Ascending aorta (tissue), 2 donors: Measurements from ENCODE around the gene TP53I11. TPM values are rescaled to one million over a fixed set of nuclear protein-coding genes. Genes with fewer than 3 reads are reported as not detected.

ENCODE experiments used
- DNase-seq, 2 donors: peaks; one replicate each; pipeline ENCODE4 v3.0.0-alpha.2; 2019; ENCODE audit warnings: low spot score in 2 of 2
- H3K27ac ChIP-seq, 2 donors: fragments of 200-600 bp; sonication (generic); one replicate each; pipeline ENCODE4 v1.5.1; 2016 to 2017; ENCODE audit warnings: mild to moderate bottlenecking in 1 of 2
- H3K27me3 ChIP-seq: fragments of 200-600 bp; sonication (generic); one replicate; pipeline ENCODE4 v1.5.1; 2017
- H3K36me3 ChIP-seq, 2 donors: fragments of 200-600 bp; sonication (generic); one replicate each; pipeline ENCODE4 v1.5.1; 2016
- H3K4me1 ChIP-seq, 2 donors: fragments of 200-600 bp; sonication (generic); one replicate each; pipeline ENCODE4 v1.5.1; 2016 to 2017; ENCODE audit warnings: mild to moderate bottlenecking in 1 of 2
- H3K4me3 ChIP-seq, 2 donors: fragments of 200-600 bp; sonication (generic); one replicate each; pipeline ENCODE4 v1.5.1; 2016 to 2017; ENCODE audit warnings: mild to moderate bottlenecking in 1 of 2
- H3K9me3 ChIP-seq, 2 donors: fragments of 200-600 bp; sonication (generic); one replicate each; pipeline ENCODE4 v1.5.1; 2016
- intact Hi-C: fragments of 100-400 bp; cut with DNase I; formaldehyde crosslinking; loops from one replicate; pipeline ENCODE4 v1.15.1; 2023
- total RNA-seq: library from RNA; depleted of rRNA; stranded (reverse); fragments of >200 nt; gene quantifications from one replicate; pipeline ENCODE4 v1.1.0, GENCODE V29; 2016
- TF ChIP-seq, protein P1 (sequence below), 3 experiments: fragments of 200-600 bp in 2 of 3; fragments of 450-650 bp in 1 of 3; sonication (generic) in 2 of 3; IDR thresholded peaks; one replicate each; pipeline ENCODE4 v1.5.1; 2016 to 2019; ENCODE audit warnings: antibody characterized with exemption in 3 of 3, mild to moderate bottlenecking in 1 of 3, moderate library complexity in 1 of 3

Gene TP53I11
- total RNA-seq, 1 donor from 2014 or later: 266 TPM

- H3K36me3 ChIP-seq: no peaks in the 10 kb centered on the region
- H3K27ac ChIP-seq: no peak overlapping the region
- intact Hi-C loops: no loop called here
- H3K4me3 ChIP-seq: no peak overlapping the region
- DNase-seq: peak in 1 of 2 donors; percentile 44
- peaks cover 0 to 4% of the 10 kb centered on the region in 2 donors for H3K4me1 ChIP-seq
- TF ChIP-seq, protein P1, sequence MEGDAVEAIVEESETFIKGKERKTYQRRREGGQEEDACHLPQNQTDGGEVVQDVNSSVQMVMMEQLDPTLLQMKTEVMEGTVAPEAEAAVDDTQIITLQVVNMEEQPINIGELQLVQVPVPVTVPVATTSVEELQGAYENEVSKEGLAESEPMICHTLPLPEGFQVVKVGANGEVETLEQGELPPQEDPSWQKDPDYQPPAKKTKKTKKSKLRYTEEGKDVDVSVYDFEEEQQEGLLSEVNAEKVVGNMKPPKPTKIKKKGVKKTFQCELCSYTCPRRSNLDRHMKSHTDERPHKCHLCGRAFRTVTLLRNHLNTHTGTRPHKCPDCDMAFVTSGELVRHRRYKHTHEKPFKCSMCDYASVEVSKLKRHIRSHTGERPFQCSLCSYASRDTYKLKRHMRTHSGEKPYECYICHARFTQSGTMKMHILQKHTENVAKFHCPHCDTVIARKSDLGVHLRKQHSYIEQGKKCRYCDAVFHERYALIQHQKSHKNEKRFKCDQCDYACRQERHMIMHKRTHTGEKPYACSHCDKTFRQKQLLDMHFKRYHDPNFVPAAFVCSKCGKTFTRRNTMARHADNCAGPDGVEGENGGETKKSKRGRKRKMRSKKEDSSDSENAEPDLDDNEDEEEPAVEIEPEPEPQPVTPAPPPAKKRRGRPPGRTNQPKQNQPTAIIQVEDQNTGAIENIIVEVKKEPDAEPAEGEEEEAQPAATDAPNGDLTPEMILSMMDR (IDR thresholded peaks at IDR 0.05): no peak
- no peaks in the 10 kb centered on the region for H3K9me3 ChIP-seq
- H3K27me3 ChIP-seq: no peaks in the 10 kb centered on the region
Observed at GRCh38 chr11:44988981-44989635, 38.4 kb upstream of the TP53I11 start.

DNA sequence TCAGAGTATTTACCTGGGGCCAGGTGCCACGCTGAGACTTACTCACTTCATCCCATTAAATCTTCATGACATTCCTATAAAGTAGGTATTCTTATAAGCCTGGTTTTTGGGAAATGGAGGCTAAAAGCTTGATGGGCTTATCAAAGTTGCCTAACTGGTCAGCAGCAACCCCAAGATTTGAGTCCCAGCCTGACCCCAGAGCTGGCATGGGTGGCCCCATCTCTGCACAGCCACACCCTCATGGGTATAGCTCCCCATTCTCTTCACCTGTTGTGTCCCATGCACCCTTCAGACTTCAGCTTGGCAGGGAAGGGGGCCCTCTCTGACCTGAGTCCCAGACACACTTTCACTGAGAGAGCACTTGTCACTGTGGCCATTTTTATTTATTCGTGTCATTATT is 37.4 kb upstream of the TP53I11 start:
- intact Hi-C loops: no loop called here

DNA sequence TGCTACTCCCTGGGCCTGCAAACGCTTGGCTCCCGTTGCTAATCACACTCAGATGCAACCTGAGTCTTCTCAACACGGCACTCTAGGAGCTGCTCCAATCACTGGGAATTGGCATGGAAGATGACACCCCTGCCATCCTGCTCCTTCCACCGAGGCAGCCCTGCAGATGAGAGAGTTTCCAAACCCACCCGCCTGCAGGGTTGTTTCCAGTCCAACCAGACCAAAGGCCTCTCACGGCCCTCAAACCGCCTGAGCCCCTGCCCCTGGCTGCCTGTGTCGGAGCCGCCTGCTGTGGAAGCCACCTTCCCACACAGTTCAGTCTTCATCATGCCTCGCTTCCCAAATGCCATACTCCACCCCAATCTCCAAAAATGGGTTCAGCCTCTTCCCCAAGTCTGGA is 36.8 kb upstream of the TP53I11 start:
- H3K27ac ChIP-seq: no peak overlapping the region
- no peaks in the 10 kb centered on the region for H3K36me3 ChIP-seq
- intact Hi-C loops: no loop called here
- H3K4me1 ChIP-seq: peaks cover 0 to 4% of the 10 kb centered on the region in 2 donors
- TF ChIP-seq, protein P1 (IDR thresholded peaks at IDR 0.05): no peak
- H3K27me3 ChIP-seq: no peaks in the 10 kb centered on the region
- H3K9me3 ChIP-seq: no peaks in the 10 kb centered on the region
- H3K4me3 ChIP-seq: no peak overlapping the region
- DNase-seq: peak in 1 of 2 donors; percentile 46

More for the DNA sequence above, 37.4 kb upstream of the TP53I11 start:
- TF ChIP-seq, protein P1 (IDR thresholded peaks at IDR 0.05): no peak
- Histone ChIP-seq H3K36me3 (no peaks in the 10 kb centered on the region), H3K4me3 (no peak overlapping the region), H3K27ac (no peak overlapping the region), H3K27me3 (no peaks in the 10 kb centered on the region), H3K4me1 (peaks cover 0 to 4% of the 10 kb centered on the region in 2 donors), H3K9me3 (no peaks in the 10 kb centered on the region)
- DNase-seq: peak in 1 of 2 donors; percentile 49

GRCh38 chr11:44986315-44986714 is 35.6 kb upstream of the TP53I11 start:
- Histone ChIP-seq H3K9me3 (no peaks in the 10 kb centered on the region), H3K27me3 (no peaks in the 10 kb centered on the region), H3K36me3 (no peaks in the 10 kb centered on the region), H3K27ac (no peak overlapping the region), H3K4me3 (no peak overlapping the region), H3K4me1 (peaks cover 0 to 4% of the 10 kb centered on the region in 2 donors)
- TF ChIP-seq, protein P1 (IDR thresholded peaks at IDR 0.05): no peak
- DNase-seq: peak in 1 of 2 donors; percentile 39
- intact Hi-C loops: no loop called here

DNA sequence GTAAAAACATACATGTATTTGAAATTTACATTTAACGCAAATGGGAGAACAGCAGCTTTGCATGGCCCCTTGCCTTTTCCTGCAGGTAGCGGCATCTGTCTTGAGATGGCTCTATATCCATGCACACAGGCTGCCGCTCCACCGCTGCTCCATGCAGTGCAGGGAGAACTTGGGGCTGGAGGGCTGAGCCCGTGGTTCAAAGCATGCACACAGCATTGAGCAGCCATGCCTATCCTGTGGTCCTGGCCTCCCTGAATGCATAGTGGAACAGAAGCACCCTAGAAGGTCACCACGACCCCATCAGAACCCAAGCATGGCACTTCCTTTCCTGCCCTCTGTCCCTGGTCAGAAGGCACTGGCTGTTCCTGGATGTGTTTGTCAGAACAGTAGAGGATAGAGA is 35.0 kb upstream of the TP53I11 start:
- intact Hi-C loops: no loop called here
- H3K36me3 ChIP-seq: no peaks in the 10 kb centered on the region

More for the DNA sequence above, 35.0 kb upstream of the TP53I11 start:
- DNase-seq: peak in 1 of 2 donors; percentile 40
- Histone ChIP-seq H3K27ac (no peak overlapping the region), H3K27me3 (no peaks in the 10 kb centered on the region), H3K4me1 (peaks cover 0 to 4% of the 10 kb centered on the region in 2 donors), H3K9me3 (no peaks in the 10 kb centered on the region), H3K4me3 (no peak overlapping the region)
- TF ChIP-seq, protein P1 (IDR thresholded peaks at IDR 0.05): no peak
